HepG2 (cell line): ENCODE measurements around the gene OR52W1. TPM values are rescaled to one million over a fixed set of nuclear protein-coding genes. Genes with fewer than 3 reads are reported as not detected.
A peak's percentile ranks its signal among the peaks of the same experiment; 100 is the strongest.

ENCODE experiments used
- EEA1 ChIP-seq: sonication (generic); formaldehyde crosslinking; IDR thresholded peaks from 2 replicates; pipeline ENCODE4 v1.5.1; 2020; ENCODE audit warnings: mild to moderate bottlenecking, missing genetic modification reagents, borderline replicate concordance
- KDM5B ChIP-seq: sonication (generic); formaldehyde crosslinking; IDR thresholded peaks from 2 replicates; pipeline ENCODE4 v1.4.0; 2020; ENCODE audit warnings: missing genetic modification reagents, mild to moderate bottlenecking, borderline replicate concordance
- KLF12 ChIP-seq: sonication (generic); formaldehyde crosslinking; IDR thresholded peaks from 2 replicates; pipeline ENCODE4 v1.4.0; 2020; ENCODE audit warnings: missing genetic modification reagents, borderline replicate concordance
- MAF1 ChIP-seq: sonication (generic); formaldehyde crosslinking; IDR thresholded peaks from 2 replicates; pipeline ENCODE4 v1.5.0; 2020; ENCODE audit warnings: missing genetic modification reagents, borderline replicate concordance
- NFE2L1 ChIP-seq: sonication (generic); formaldehyde crosslinking; IDR thresholded peaks from 2 replicates; pipeline ENCODE4 v1.4.0; 2020; ENCODE audit warnings: missing genetic modification reagents, mild to moderate bottlenecking, borderline replicate concordance
- PBX3 ChIP-seq: sonication (generic); formaldehyde crosslinking; IDR thresholded peaks from 2 replicates; pipeline ENCODE4 v1.8.1; 2023; ENCODE audit warnings: missing genetic modification reagents, inconsistent platforms, borderline replicate concordance
- SOX5 ChIP-seq: IDR thresholded peaks from 2 replicates; pipeline ENCODE4 v1.6.1; 2016; ENCODE audit warnings: borderline replicate concordance
- ZBTB38 ChIP-seq: sonication (generic); formaldehyde crosslinking; IDR thresholded peaks from 2 replicates; pipeline ENCODE4 v1.5.1; 2020; ENCODE audit warnings: mild to moderate bottlenecking, missing genetic modification reagents
- ZFP36 ChIP-seq: fragments of 150-350 bp; IDR thresholded peaks from 2 replicates; pipeline ENCODE4 v1.6.1; 2018; ENCODE audit warnings: borderline replicate concordance, low read length, low read depth; ENCODE audit not compliant: partially characterized antibody
- ZHX2 ChIP-seq, 2 experiments: sonication (generic) in 1 of 2; formaldehyde crosslinking in 1 of 2; IDR thresholded peaks; 2 replicates each; pipeline versions ENCODE4 v1.6.1 to v1.9.0; 2014 to 2022; ENCODE audit warnings: antibody characterized with exemption in 1 of 2, borderline replicate concordance in 1 of 2, inconsistent platforms in 1 of 2, low read depth in 1 of 2, missing genetic modification reagents in 1 of 2
- ZNF446 ChIP-seq: sonication (generic); formaldehyde crosslinking; IDR thresholded peaks from 2 replicates; pipeline ENCODE4 v1.5.0; 2020; ENCODE audit warnings: mild to moderate bottlenecking, missing genetic modification reagents
- ZNF484 ChIP-seq: sonication (generic); formaldehyde crosslinking; IDR thresholded peaks from 2 replicates; pipeline ENCODE4 v1.5.1; 2020; ENCODE audit warnings: mild to moderate bottlenecking, low read depth, missing genetic modification reagents, borderline replicate concordance
- ZNF576 ChIP-seq: sonication (generic); formaldehyde crosslinking; IDR thresholded peaks from 2 replicates; pipeline ENCODE4 v1.4.0; 2020; ENCODE audit warnings: mild to moderate bottlenecking, missing genetic modification reagents
- ZNF615 ChIP-seq: sonication (generic); formaldehyde crosslinking; IDR thresholded peaks from 2 replicates; pipeline ENCODE4 v1.5.0; 2020; ENCODE audit warnings: mild to moderate bottlenecking, missing genetic modification reagents, borderline replicate concordance
- polyA plus RNA-seq, 8 experiments: library from polyadenylated mRNA; depleted of rRNA in 3 of 8; stranded (reverse) in 7 of 8; unstranded in 1 of 8; fragments of >200 nt; fragmentation: Illumina TruSeq in 4 of 8; extraction: Trizol in 4 of 8; gene quantifications; 2 replicates each; pipeline versions ENCODE4 v1.2.1 to v1.2.3, GENCODE V29; 2011 to 2016; ENCODE audit warnings: low read depth in 4 of 8, missing spikeins in 1 of 8, mixed read lengths in 1 of 8; ENCODE audit not compliant: insufficient read depth in 1 of 8
- total RNA-seq, 5 experiments: library from RNA; depleted of rRNA; stranded (reverse); fragments of >200 nt; fragmentation: Illumina TruSeq; extraction: Trizol; gene quantifications; 2 replicates each; pipeline ENCODE4 v1.2.3, GENCODE V29; 2016; ENCODE audit warnings: low read depth in 1 of 5
- TF ChIP-seq, protein P1 (sequence below): sonication (generic); formaldehyde crosslinking; IDR thresholded peaks from 2 replicates; pipeline ENCODE4 v1.5.0; 2020; ENCODE audit warnings: missing genetic modification reagents
- TF ChIP-seq, protein P2 (sequence below): sonication (generic); formaldehyde crosslinking; IDR thresholded peaks from 2 replicates; pipeline ENCODE4 v1.5.0; 2020; ENCODE audit warnings: missing genetic modification reagents

The OR52W1 gene
- total and polyA plus RNA-seq, 2 of the 13 experiments (the other 11 are each of a cell fraction or from before 2014, with no cell fraction given), result not detected

- 0 out of 2 replicates have a peak, but pooled peaks have one; percentile 35 for TF ChIP-seq ZBTB38
- no peak for TF ChIP-seq ZFP36
- no peak for TF ChIP-seq PBX3
- TF ChIP-seq, protein P1, sequence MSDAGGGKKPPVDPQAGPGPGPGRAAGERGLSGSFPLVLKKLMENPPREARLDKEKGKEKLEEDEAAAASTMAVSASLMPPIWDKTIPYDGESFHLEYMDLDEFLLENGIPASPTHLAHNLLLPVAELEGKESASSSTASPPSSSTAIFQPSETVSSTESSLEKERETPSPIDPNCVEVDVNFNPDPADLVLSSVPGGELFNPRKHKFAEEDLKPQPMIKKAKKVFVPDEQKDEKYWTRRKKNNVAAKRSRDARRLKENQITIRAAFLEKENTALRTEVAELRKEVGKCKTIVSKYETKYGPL (CRISPR knock-in tag), result no peak
- no peak for TF ChIP-seq SOX5 (CRISPR knock-in tag)
- TF ChIP-seq, protein P2, sequence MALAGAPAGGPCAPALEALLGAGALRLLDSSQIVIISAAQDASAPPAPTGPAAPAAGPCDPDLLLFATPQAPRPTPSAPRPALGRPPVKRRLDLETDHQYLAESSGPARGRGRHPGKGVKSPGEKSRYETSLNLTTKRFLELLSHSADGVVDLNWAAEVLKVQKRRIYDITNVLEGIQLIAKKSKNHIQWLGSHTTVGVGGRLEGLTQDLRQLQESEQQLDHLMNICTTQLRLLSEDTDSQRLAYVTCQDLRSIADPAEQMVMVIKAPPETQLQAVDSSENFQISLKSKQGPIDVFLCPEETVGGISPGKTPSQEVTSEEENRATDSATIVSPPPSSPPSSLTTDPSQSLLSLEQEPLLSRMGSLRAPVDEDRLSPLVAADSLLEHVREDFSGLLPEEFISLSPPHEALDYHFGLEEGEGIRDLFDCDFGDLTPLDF (CRISPR knock-in tag), result peak; percentile 64; the same call in 1 of the 2 replicates
- no peak for TF ChIP-seq EEA1 (CRISPR knock-in tag)
- no peak for TF ChIP-seq MAF1 (CRISPR knock-in tag)
- TF ChIP-seq ZHX2 (IDR thresholded peaks at IDR 0.05; ENCODE audit: low read depth), result peak; percentile 51; the same call in 1 of the 2 replicates
- TF ChIP-seq ZHX2 (CRISPR knock-in tag; IDR thresholded peaks at IDR 0.05; ENCODE audit: borderline replicate concordance), result no peak
- TF ChIP-seq ZNF615 (CRISPR knock-in tag), result no peak
- TF ChIP-seq ZNF484, result no peak
- TF ChIP-seq ZNF576 (CRISPR knock-in tag), result no peak
- TF ChIP-seq NFE2L1 (CRISPR knock-in tag), result no peak
- no peak for TF ChIP-seq ZNF446
- peak; percentile 27; the same call in 1 of the 2 replicates for TF ChIP-seq KLF12 (CRISPR knock-in tag)
- TF ChIP-seq KDM5B (CRISPR knock-in tag), result peak; percentile 31; the same call in 1 of the 2 replicates
These were observed 35.5 kb downstream of the OR52W1 start, which contains the start of gene FHIP1B (continued) for GRCh38 chr11:6234387-6235107.
